CD4-positive, alpha-beta T cell (primary cell): Measurements from ENCODE around the gene TECPR2. TPM values are rescaled to one million over a fixed set of nuclear protein-coding genes. Genes with fewer than 3 reads are reported as not detected.

Experiments
- ATAC-seq: fragments of 200-7000 bp; cut with Tn5 transposase; one replicate; pipeline ENCODE4 v1.10.0; 2022; ENCODE audit warnings: mild to moderate bottlenecking; ENCODE audit not compliant: poor library complexity
- CTCF ChIA-PET: fragments of 350-600 bp; sonication (Branson Sonifier 250); formaldehyde crosslinking; loops from one replicate; lab custom pipeline; 2021; ENCODE audit warnings: antibody characterized with exemption, inconsistent platforms; lab: Charles Lee
- POLR2A ChIA-PET: fragments of 350-600 bp; sonication (Branson Sonifier 250); formaldehyde crosslinking; loops from one replicate; lab custom pipeline; 2021; ENCODE audit warnings: antibody characterized with exemption, inconsistent platforms; lab: Charles Lee
- DNase-seq, 14 experiments: peaks; one replicate each; pipeline ENCODE4 v3.0.0-alpha.2; 2013 to 2020; ENCODE audit warnings: mixed read lengths in 2 of 14
- H3K27ac ChIP-seq, 2 donors: one replicate each; pipeline versions ENCODE4 v1.5.1 to v1.7.0; 2013; ENCODE audit warnings: low read length in 2 of 2, low read depth in 1 of 2, mild to moderate bottlenecking in 1 of 2
- H3K27me3 ChIP-seq, 2 experiments: 1 replicate in 1 of 2; 2 replicates in 1 of 2; pipeline versions ENCODE4 v1.6.1 to v1.7.0; 2013; ENCODE audit warnings: low read length in 2 of 2, control low read depth in 1 of 2, mild to moderate bottlenecking in 1 of 2, moderate library complexity in 1 of 2; ENCODE audit not compliant: insufficient read depth in 2 of 2, control insufficient read depth in 1 of 2
- H3K36me3 ChIP-seq: one replicate; pipeline ENCODE4 v1.6.1; 2013; ENCODE audit warnings: low read length, control low read depth; ENCODE audit not compliant: insufficient read depth
- H3K4me1 ChIP-seq: one replicate; pipeline ENCODE4 v1.6.1; 2013; ENCODE audit warnings: low read length, control low read depth; ENCODE audit not compliant: insufficient read depth
- H3K4me3 ChIP-seq: one replicate; pipeline ENCODE4 v1.5.1; 2013; ENCODE audit warnings: mild to moderate bottlenecking, low read length, moderate library complexity
- H3K9me3 ChIP-seq, 2 experiments: 1 replicate in 1 of 2; 2 replicates in 1 of 2; pipeline versions ENCODE4 v1.6.1 to v1.7.0; 2013; ENCODE audit warnings: low read length in 2 of 2, mild to moderate bottlenecking in 2 of 2, control low read depth in 1 of 2, moderate library complexity in 1 of 2; ENCODE audit not compliant: control insufficient read depth in 1 of 2, insufficient read depth in 1 of 2
- H3K27ac Mint-ChIP-seq: one replicate; pipeline ENCODE4 v1.8.0; 2020; ENCODE audit warnings: mixed read lengths
- H3K27me3 Mint-ChIP-seq: one replicate; pipeline ENCODE4 v1.8.0; 2021; ENCODE audit warnings: mixed read lengths
- H3K36me3 Mint-ChIP-seq: one replicate; pipeline ENCODE4 v1.8.0; 2021; ENCODE audit warnings: low read depth, mixed read lengths
- H3K4me1 Mint-ChIP-seq: one replicate; pipeline ENCODE4 v1.8.0; 2021; ENCODE audit warnings: low read depth, mixed read lengths
- H3K4me3 Mint-ChIP-seq: one replicate; pipeline ENCODE4 v1.8.0; 2020; ENCODE audit warnings: mild to moderate bottlenecking, mixed read lengths
- H3K9me3 Mint-ChIP-seq: one replicate; pipeline ENCODE4 v1.8.0; 2020; ENCODE audit warnings: mixed read lengths
- CTCF ChIP-seq: fragments of 200-600 bp; IDR thresholded peaks from one replicate; pipeline ENCODE4 v1.8.0; 2022; ENCODE audit warnings: antibody characterized with exemption, mild to moderate bottlenecking
- intact Hi-C, 2 experiments: fragments of 100-400 bp; cut with DNase I in 1 of 2; cut with micrococcal nuclease in 1 of 2; formaldehyde crosslinking; loops; one replicate each; pipeline versions ENCODE4 v1.15.1 to v1.9.0; 2023 to 2025; cut with DNase I, micrococcal nuclease
- total RNA-seq, 174 experiments: library from RNA in 2 of 174; stranded (reverse) in 2 of 174; gene quantifications; one replicate each; pipeline ENCODE4 v1.2.3 and lab custom pipeline; 2021 to 2026

TECPR2 gene
- total RNA-seq, 2 experiments from 2014 or later: 5.0 to 5.4 TPM

- H3K9me3 ChIP-seq: no peaks in the 10 kb centered on the region
- no peaks in the 10 kb centered on the region for H3K27me3 ChIP-seq
- peak overlapping the region; percentile 100 for H3K4me3 Mint-ChIP-seq
- CTCF ChIA-PET: interaction anchor here (0.6 to 2.6 kb wide), 9 partner anchors 8 to 132 kb away, joined by 3 to 31 read pairs (median 4); partner anchors contain the start of gene MOK
- H3K4me1 Mint-ChIP-seq: peaks cover 62% of the 10 kb centered on the region
- H3K27ac Mint-ChIP-seq: peak overlapping the region; percentile 100
- intact Hi-C loops: loop anchor here (2.0 to 10.0 kb wide), 6 partner anchors 13 to 555 kb away; partner anchors contain the start of genes CINP (in 1 of the 2), HSP90AA1 (in 1 of the 2), MOK (in 1 of the 2) and PPP2R5C (in 1 of the 2)
- POLR2A ChIA-PET: interaction anchor here (0.9 to 1.7 kb wide), 12 partner anchors 12 to 612 kb away, joined by 3 to 7 read pairs (median 4); partner anchors contain the start of genes CINP, DYNC1H1, MOK and TECPR2
- H3K27ac ChIP-seq: peak overlapping the region in 1 of 2 donors; percentile 43
- H3K36me3 ChIP-seq: no peaks in the 10 kb centered on the region
- no peaks in the 10 kb centered on the region for H3K9me3 Mint-ChIP-seq
- ATAC-seq (no peak), DNase-seq (peak in 5 of 14 experiments; percentile 17 to 61 (median 51))
- TF ChIP-seq CTCF: no peak
- H3K4me1 ChIP-seq: peaks cover 66% of the 10 kb centered on the region
- H3K36me3 Mint-ChIP-seq: peaks cover 38% of the 10 kb centered on the region
- H3K4me3 ChIP-seq: peak overlapping the region; percentile 72
- peaks cover 11% of the 10 kb centered on the region for H3K27me3 Mint-ChIP-seq
These were observed 45.0 kb upstream of the TECPR2 start for GRCh38 chr14:102317564-102318248.

GRCh38 chr14:102318781-102319276, 43.9 kb upstream of the TECPR2 start:
- no peak for TF ChIP-seq CTCF
- Histone ChIP-seq H3K36me3 (no peaks in the 10 kb centered on the region), H3K4me1 (peaks cover 62% of the 10 kb centered on the region), H3K9me3 (no peaks in the 10 kb centered on the region), H3K27ac (peak overlapping the region; percentile 90 to 96), H3K27me3 (no peaks in the 10 kb centered on the region), H3K4me3 (peak overlapping the region; percentile 96)
- POLR2A ChIA-PET: interaction anchor here (1.1 to 3.3 kb wide), 5 partner anchors 14 to 495 kb away, joined by 3 to 17 read pairs (median 4); partner anchors contain the start of genes CINP, MOK and TECPR2
- peaks cover 60% of the 10 kb centered on the region for H3K4me1 Mint-ChIP-seq
- H3K9me3 Mint-ChIP-seq: no peaks in the 10 kb centered on the region
- peaks cover 38% of the 10 kb centered on the region for H3K36me3 Mint-ChIP-seq
- peaks cover 11% of the 10 kb centered on the region for H3K27me3 Mint-ChIP-seq
- H3K4me3 Mint-ChIP-seq: peak overlapping the region; percentile 100
- ATAC-seq (no peak), DNase-seq (peak in 1 of 14 experiments; percentile 14)
- intact Hi-C loops: loop anchor here (2.0 to 10.0 kb wide), 5 partner anchors 14 to 557 kb away; partner anchors contain the start of genes CINP (in 1 of the 2), MOK (in 1 of the 2), PPP2R5C (in 1 of the 2) and TECPR2 (in 1 of the 2)
- peak overlapping the region; percentile 100 for H3K27ac Mint-ChIP-seq
- CTCF ChIA-PET: no interaction called here

DNA sequence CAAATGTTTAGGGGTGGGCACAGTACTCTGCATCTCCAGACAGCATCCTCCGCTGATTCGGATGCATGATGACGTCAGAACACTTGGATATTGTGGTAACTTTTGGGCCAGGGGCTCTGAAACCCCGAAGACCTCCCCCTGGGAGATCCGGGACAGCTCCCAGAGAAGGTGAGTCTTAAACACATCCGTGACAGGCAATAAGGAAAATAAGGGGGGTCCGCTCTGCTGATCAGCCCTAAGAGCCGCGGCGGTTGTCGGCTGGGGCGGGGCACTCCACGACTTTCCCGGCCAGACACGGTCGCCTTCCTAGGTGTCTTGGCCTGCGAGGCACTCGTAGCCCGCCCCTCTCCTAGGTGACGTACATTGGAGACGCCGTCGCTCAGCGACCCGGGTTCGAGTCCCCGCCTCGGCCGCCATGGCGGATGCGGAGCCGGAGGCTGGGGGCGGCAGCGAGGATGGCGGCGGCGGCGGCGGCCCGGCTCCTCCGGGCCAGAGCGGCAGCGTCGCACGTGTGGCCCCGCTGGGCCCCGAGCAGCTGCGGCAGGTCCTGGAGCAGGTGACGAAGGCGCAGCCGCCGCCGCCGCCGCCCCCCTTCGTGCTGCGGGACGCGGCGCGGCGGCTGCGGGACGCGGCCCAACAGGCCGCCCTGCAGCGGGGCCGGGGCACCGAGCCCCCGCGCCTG, 43.2 kb upstream of the TECPR2 start, which contains the start of gene ZNF839:
Gene ZNF839 (plus strand): TSS at position 396 of the 682 bp plus-strand sequence. CDS start 20 bp downstream, at position 416.
- peak within 1 kb of the TSS; percentile 90 to 96 for H3K27ac ChIP-seq
- H3K27me3 Mint-ChIP-seq: peaks cover 11% of the 10 kb centered on the region
- no peaks in the 10 kb centered on the region for H3K9me3 Mint-ChIP-seq
- H3K36me3 Mint-ChIP-seq: peaks cover 31% of the 10 kb centered on the region
- ATAC-seq (peak; percentile 71), DNase-seq (peak; percentile 89 to 95 (median 93))
- H3K4me1 Mint-ChIP-seq: peaks cover 54% of the 10 kb centered on the region
- ChIA-PET CTCF (interaction anchor here (1.4 kb wide), 1 partner anchor 612 kb away, joined by 5 read pairs; no protein-coding TSS in a partner anchor), POLR2A (interaction anchor here (1.0 to 3.3 kb wide), 5 partner anchors 14 to 43 kb away, joined by 3 to 17 read pairs (median 4); partner anchors contain the start of genes CINP, MOK and TECPR2)
- peak within 1 kb of the TSS; percentile 96 for H3K4me3 ChIP-seq
- no peaks in the 10 kb centered on the region for H3K9me3 ChIP-seq
- H3K27me3 ChIP-seq: no peaks in the 10 kb centered on the region
- H3K36me3 ChIP-seq: no peaks in the 10 kb centered on the region
- TF ChIP-seq CTCF: no peak
- H3K27ac Mint-ChIP-seq: peak within 1 kb of the TSS; percentile 100
- peak within 1 kb of the TSS; percentile 100 for H3K4me3 Mint-ChIP-seq
- intact Hi-C loops: loop anchor here (2.0 to 10.0 kb wide), 6 partner anchors 15 to 557 kb away; partner anchors contain the start of genes CINP (in 1 of the 2), MOK (in 1 of the 2), PPP2R5C (in 1 of the 2) and RCOR1 (in 1 of the 2)
- H3K4me1 ChIP-seq: peaks cover 56% of the 10 kb centered on the region
